HG03280 (cell line): ENCODE data around the gene GNAS.
"Not testable (repeated sequence)": the region's sequence is repeated elsewhere in the genome, so short reads cannot be mapped to it uniquely, and the experiment has no call there.

ENCODE experiments used
- ATAC-seq: cut with Tn5 transposase; IDR thresholded peaks from one replicate; pipeline ENCODE4 v1.9.1; 2021; ENCODE audit warnings: mild to moderate bottlenecking, moderate library complexity; ENCODE audit not compliant: unreplicated experiment

Gene GNAS

GRCh38 chr20:58852543-58853271 lies at the start of gene GNAS:
TSS of gene GNAS (plus strand) at chr20:58852716.
- no peak for ATAC-seq

- ATAC-seq = no peak
Observed at GRCh38 chr20:58803533-58803932, 49.0 kb upstream of the GNAS start.

GRCh38 chr20:58807801-58808200 lies 44.7 kb upstream of the GNAS start:
- no peak for ATAC-seq

GRCh38 chr20:58808271-58809046 lies 44.1 kb upstream of the GNAS start:
- no peak for ATAC-seq

- ATAC-seq = no peak
Observed at GRCh38 chr20:58810116-58810878, 42.2 kb upstream of the GNAS start.

- no peak for ATAC-seq
Observed at GRCh38 chr20:58810879-58811250, 41.7 kb upstream of the GNAS start.

GRCh38 chr20:58811334-58811733 lies 41.2 kb upstream of the GNAS start:
- no peak for ATAC-seq

- no peak for ATAC-seq
Observed at GRCh38 chr20:58813369-58813768, 39.1 kb upstream of the GNAS start.

GRCh38 chr20:58815448-58815847 lies 37.1 kb upstream of the GNAS start:
- no peak for ATAC-seq

GRCh38 chr20:58816051-58816450 lies 36.5 kb upstream of the GNAS start:
- no peak for ATAC-seq

- ATAC-seq = no peak
Observed at GRCh38 chr20:58816957-58817651, 35.4 kb upstream of the GNAS start.

- no peak for ATAC-seq
Observed at GRCh38 chr20:58817748-58818147, 34.8 kb upstream of the GNAS start.

- no peak for ATAC-seq
Observed at GRCh38 chr20:58818586-58819285, 33.8 kb upstream of the GNAS start.

- no peak for ATAC-seq
Observed at GRCh38 chr20:58819921-58820320, 32.6 kb upstream of the GNAS start.

GRCh38 chr20:58820515-58820914 lies 32.0 kb upstream of the GNAS start:
- not testable (repeated sequence) for ATAC-seq

- no peak for ATAC-seq
Observed at GRCh38 chr20:58822149-58822548, 30.4 kb upstream of the GNAS start.

- no peak for ATAC-seq
Observed at GRCh38 chr20:58822748-58823730, 29.5 kb upstream of the GNAS start.

- no peak for ATAC-seq
Observed at GRCh38 chr20:58824843-58825242, 27.7 kb upstream of the GNAS start.

GRCh38 chr20:58825450-58825849 lies 27.1 kb upstream of the GNAS start:
- ATAC-seq = no peak
